Tibial nerve (tissue), 4 donors: ENCODE measurements around the gene NRXN3. TPM values are rescaled to one million over a fixed set of nuclear protein-coding genes. Genes with fewer than 3 reads are reported as not detected.

Source experiments
- DNase-seq, 2 donors: peaks; one replicate each; pipeline ENCODE4 v3.0.0-alpha.2; 2019; ENCODE audit warnings: low spot score in 2 of 2
- H3K27ac ChIP-seq, 4 donors: fragments of 200-600 bp; sonication (generic) in 3 of 4; one replicate each; pipeline ENCODE4 v1.5.1; 2017 to 2019; ENCODE audit warnings: mild to moderate bottlenecking in 1 of 4
- H3K27me3 ChIP-seq, 2 donors: fragments of 200-600 bp; sonication (generic) in 1 of 2; one replicate each; pipeline versions ENCODE4 v1.5.1 to v1.6.0; 2017 to 2019
- H3K36me3 ChIP-seq, 3 donors: fragments of 200-600 bp; sonication (generic); one replicate each; pipeline ENCODE4 v1.5.1; 2018 to 2019
- H3K4me1 ChIP-seq, 4 donors: fragments of 200-600 bp; sonication (generic) in 3 of 4; one replicate each; pipeline ENCODE4 v1.5.1; 2017 to 2019
- H3K4me3 ChIP-seq, 4 donors: fragments of 200-600 bp; sonication (generic) in 3 of 4; one replicate each; pipeline ENCODE4 v1.5.1; 2017 to 2019; ENCODE audit warnings: mild to moderate bottlenecking in 1 of 4, moderate library complexity in 1 of 4
- H3K9me3 ChIP-seq, 4 donors: fragments of 200-600 bp; sonication (generic) in 3 of 4; one replicate each; pipeline ENCODE4 v1.5.1; 2017 to 2019
- EP300 ChIP-seq, 2 donors: sonication (generic); formaldehyde crosslinking; IDR thresholded peaks; one replicate each; pipeline ENCODE4 v1.6.1; 2017; ENCODE audit warnings: antibody characterized with exemption in 2 of 2, mild to moderate bottlenecking in 1 of 2
- POLR2A ChIP-seq, 2 donors: fragments of 450-650 bp; IDR thresholded peaks; one replicate each; pipeline ENCODE4 v1.6.1; 2017; ENCODE audit warnings: antibody characterized with exemption in 2 of 2, mild to moderate bottlenecking in 2 of 2, moderate library complexity in 2 of 2
- WGBS, 2 donors: methylation state at CpG; one replicate each; pipeline ENCODE4 v1.1.5; 2018; 5-methylcytosine and 5-hydroxymethylcytosine counted together
- total RNA-seq, 4 donors: library from RNA; depleted of rRNA; stranded (reverse); fragments of >200 nt; gene quantifications; one replicate each; pipeline ENCODE4 v1.1.0, GENCODE V29; 2016
- TF ChIP-seq, protein P1 (sequence below), 5 experiments: fragments of 200-600 bp in 3 of 5; fragments of 450-650 bp in 2 of 5; sonication (generic) in 3 of 5; IDR thresholded peaks; one replicate each; pipeline ENCODE4 v1.5.1; 2016 to 2019; ENCODE audit warnings: antibody characterized with exemption in 5 of 5, mild to moderate bottlenecking in 3 of 5, moderate library complexity in 2 of 5

The NRXN3 gene
- total RNA-seq, 4 donors from 2014 or later: 16.7 to 52.2 (median 19.7) TPM

DNA sequence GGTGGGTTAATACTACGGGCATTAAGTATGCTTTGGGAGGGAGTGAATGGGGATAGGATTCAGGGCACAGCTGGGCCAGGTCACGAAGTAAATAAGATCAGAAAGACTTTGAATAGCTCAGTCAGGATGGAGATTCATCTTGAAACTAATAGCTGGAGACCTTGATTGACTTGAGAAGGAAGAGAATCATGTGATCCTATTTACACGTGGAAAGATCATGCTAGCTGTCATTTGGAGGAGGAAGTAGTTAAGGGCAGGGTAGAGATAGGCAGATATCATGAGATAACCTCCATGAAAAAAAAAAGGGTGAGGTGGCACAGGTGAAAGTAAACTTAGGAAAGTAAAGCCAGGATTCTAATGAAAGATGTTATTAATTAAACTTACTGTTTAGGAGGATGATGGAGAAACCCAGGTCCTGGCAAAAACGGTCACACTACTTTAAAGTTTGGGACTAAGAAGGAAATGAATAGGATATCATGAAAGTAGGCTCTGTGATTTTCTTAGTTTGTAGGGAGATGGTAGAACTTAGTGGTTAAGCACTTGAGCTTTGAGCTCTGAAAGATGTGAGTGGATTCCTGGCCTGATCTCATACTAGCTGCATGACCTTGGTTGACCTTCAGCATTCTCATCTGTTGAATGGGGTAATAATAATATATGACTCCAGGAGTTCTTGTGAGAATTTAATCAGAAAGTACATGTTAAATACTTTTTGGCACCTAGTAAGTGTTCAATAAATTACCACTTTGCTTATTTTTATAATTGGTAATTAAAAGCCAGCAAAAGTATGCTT lies 439.0 kb downstream of the NRXN3 start:
- no peak for TF ChIP-seq EP300 (IDR thresholded peaks at IDR 0.05)
- TF ChIP-seq, protein P1, sequence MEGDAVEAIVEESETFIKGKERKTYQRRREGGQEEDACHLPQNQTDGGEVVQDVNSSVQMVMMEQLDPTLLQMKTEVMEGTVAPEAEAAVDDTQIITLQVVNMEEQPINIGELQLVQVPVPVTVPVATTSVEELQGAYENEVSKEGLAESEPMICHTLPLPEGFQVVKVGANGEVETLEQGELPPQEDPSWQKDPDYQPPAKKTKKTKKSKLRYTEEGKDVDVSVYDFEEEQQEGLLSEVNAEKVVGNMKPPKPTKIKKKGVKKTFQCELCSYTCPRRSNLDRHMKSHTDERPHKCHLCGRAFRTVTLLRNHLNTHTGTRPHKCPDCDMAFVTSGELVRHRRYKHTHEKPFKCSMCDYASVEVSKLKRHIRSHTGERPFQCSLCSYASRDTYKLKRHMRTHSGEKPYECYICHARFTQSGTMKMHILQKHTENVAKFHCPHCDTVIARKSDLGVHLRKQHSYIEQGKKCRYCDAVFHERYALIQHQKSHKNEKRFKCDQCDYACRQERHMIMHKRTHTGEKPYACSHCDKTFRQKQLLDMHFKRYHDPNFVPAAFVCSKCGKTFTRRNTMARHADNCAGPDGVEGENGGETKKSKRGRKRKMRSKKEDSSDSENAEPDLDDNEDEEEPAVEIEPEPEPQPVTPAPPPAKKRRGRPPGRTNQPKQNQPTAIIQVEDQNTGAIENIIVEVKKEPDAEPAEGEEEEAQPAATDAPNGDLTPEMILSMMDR (IDR thresholded peaks at IDR 0.05): no peak
- no peak for TF ChIP-seq POLR2A (IDR thresholded peaks at IDR 0.05)
- Histone ChIP-seq H3K36me3 (no peaks in the 10 kb centered on the region), H3K27ac (no peak overlapping the region), H3K4me1 (no peaks in the 10 kb centered on the region), H3K27me3 (no peaks in the 10 kb centered on the region), H3K9me3 (no peaks in the 10 kb centered on the region), H3K4me3 (no peak overlapping the region)
- WGBS, 2 donors: 66 to 71% methylated on average over 4 of the region's 4 CpGs
- no peak for DNase-seq

DNA sequence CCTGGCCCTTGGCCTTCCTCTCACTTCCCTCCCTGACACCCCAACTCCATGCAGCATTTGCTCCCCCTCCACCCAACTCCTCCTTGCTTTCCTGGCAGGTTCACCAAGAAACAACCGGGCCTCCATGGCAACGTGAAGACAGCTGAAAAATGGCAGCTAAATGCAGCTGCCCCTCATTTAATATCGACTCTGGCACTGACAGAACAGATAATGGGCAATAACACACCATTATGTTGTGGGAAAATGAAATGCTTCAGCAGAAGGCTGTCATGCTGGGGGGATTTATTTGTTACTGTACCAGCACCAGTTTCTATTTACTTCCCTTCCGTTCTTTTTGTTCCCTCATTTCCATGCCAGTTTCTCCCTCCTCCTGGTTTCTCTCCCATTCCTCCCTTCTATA lies 440.8 kb downstream of the NRXN3 start:
- H3K27me3 ChIP-seq: no peaks in the 10 kb centered on the region
- no peak for TF ChIP-seq EP300 (IDR thresholded peaks at IDR 0.05)
- TF ChIP-seq, protein P1 (IDR thresholded peaks at IDR 0.05): no peak
- TF ChIP-seq POLR2A (IDR thresholded peaks at IDR 0.05): no peak
- 73 to 74% methylated on average over 4 of the region's 4 CpGs for WGBS, 2 donors

GRCh38 chr14:78611796-78612571 lies 441.8 kb downstream of the NRXN3 start:
- no peaks in the 10 kb centered on the region for H3K27me3 ChIP-seq
- no peak for DNase-seq
- H3K27ac ChIP-seq: no peak overlapping the region
- no peaks in the 10 kb centered on the region for H3K4me1 ChIP-seq
- no peak overlapping the region for H3K4me3 ChIP-seq
- TF ChIP-seq EP300 (IDR thresholded peaks at IDR 0.05): no peak
- TF ChIP-seq, protein P1 (IDR thresholded peaks at IDR 0.05): no peak
- no peak for TF ChIP-seq POLR2A (IDR thresholded peaks at IDR 0.05)
- WGBS, 2 donors: 50 to 68% methylated on average over 3 of the region's 3 CpGs
- no peaks in the 10 kb centered on the region for H3K36me3 ChIP-seq
- no peaks in the 10 kb centered on the region for H3K9me3 ChIP-seq

More for the DNA sequence above, 440.8 kb downstream of the NRXN3 start:
- H3K27ac ChIP-seq: no peak overlapping the region
- no peaks in the 10 kb centered on the region for H3K9me3 ChIP-seq
- DNase-seq: no peak
- H3K4me1 ChIP-seq: no peaks in the 10 kb centered on the region
- no peak overlapping the region for H3K4me3 ChIP-seq
- no peaks in the 10 kb centered on the region for H3K36me3 ChIP-seq

GRCh38 chr14:78612666-78613065 lies 442.5 kb downstream of the NRXN3 start:
- no peak overlapping the region for H3K4me3 ChIP-seq
- no peak for DNase-seq
- TF ChIP-seq EP300 (IDR thresholded peaks at IDR 0.05) (no peak), POLR2A (IDR thresholded peaks at IDR 0.05) (no peak)
- TF ChIP-seq, protein P1 (IDR thresholded peaks at IDR 0.05): no peak
- WGBS, 2 donors: 68 to 83% methylated on average over 1 of the region's 1 CpG
- no peaks in the 10 kb centered on the region for H3K27me3 ChIP-seq
- H3K4me1 ChIP-seq: no peaks in the 10 kb centered on the region
- H3K27ac ChIP-seq: no peak overlapping the region
- no peaks in the 10 kb centered on the region for H3K36me3 ChIP-seq
- no peaks in the 10 kb centered on the region for H3K9me3 ChIP-seq

DNA sequence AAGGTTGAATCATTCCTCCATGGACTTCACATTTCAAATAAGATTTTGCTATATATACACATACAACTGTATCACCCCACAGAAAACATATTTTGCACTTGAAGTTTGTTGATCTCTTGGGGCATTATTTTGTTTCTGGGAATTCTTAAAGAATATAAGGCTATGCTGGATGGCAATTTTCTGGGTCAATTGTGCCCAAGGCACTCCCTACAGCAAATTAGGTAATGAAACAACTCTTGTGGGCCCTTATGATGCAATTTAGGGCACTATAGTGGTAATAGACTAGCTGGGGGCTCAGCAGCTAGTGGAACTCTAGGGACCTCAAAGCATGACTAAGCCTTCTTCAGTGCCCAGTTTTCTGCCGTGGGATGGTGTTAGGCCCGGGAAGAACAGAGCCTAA lies 444.4 kb downstream of the NRXN3 start:
- DNase-seq: no peak
- no peak overlapping the region for H3K27ac ChIP-seq
- no peaks in the 10 kb centered on the region for H3K36me3 ChIP-seq
- H3K4me3 ChIP-seq: no peak overlapping the region
- H3K9me3 ChIP-seq: no peaks in the 10 kb centered on the region
- 85 to 86% methylated on average over 2 of the region's 2 CpGs for WGBS, 2 donors
- H3K27me3 ChIP-seq: no peaks in the 10 kb centered on the region
- no peaks in the 10 kb centered on the region for H3K4me1 ChIP-seq
- no peak for TF ChIP-seq POLR2A (IDR thresholded peaks at IDR 0.05)
- TF ChIP-seq EP300 (IDR thresholded peaks at IDR 0.05): no peak
- TF ChIP-seq, protein P1 (IDR thresholded peaks at IDR 0.05): no peak
